GM18909 (cell line): ENCODE data around the gene PTDSS2.
"Not testable (repeated sequence)": the region's sequence is repeated elsewhere in the genome, so short reads cannot be mapped to it uniquely, and the experiment has no call there.

ENCODE experiments used
- ATAC-seq: cut with Tn5 transposase; IDR thresholded peaks from one replicate; pipeline ENCODE4 v1.9.1; 2021; ENCODE audit warnings: mild to moderate bottlenecking; ENCODE audit not compliant: unreplicated experiment, poor library complexity

Gene PTDSS2

DNA sequence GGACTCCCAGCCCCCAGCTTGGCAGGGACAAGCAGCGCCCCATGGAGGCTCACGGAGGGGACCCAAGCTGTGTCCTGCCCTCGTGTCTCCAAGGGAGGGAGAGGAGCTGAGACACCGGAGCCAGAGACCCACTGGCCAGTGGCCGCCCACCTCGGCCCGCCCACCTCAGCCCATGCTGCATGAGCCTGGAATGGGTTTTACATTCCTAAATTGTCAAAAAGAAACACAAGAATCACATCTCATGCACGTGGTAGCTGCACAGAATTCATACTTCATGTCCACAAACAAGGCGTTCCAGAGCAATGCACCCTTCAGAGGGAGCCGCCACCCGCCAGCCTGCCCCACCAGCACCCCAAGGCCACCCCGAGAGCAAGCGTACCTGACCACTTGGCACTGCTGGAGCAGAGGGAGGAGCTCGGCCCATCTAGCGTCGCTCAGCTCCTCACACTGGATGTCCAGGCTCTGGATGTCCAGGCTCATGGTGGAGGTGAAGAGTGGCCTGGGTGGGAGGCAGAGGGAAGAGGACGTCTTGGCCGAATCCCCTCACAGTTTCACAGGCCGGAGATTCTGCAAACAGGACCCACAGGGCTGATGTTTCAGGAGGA lies 51.7 kb downstream of the PTDSS2 start:
- ATAC-seq, result no peak

DNA sequence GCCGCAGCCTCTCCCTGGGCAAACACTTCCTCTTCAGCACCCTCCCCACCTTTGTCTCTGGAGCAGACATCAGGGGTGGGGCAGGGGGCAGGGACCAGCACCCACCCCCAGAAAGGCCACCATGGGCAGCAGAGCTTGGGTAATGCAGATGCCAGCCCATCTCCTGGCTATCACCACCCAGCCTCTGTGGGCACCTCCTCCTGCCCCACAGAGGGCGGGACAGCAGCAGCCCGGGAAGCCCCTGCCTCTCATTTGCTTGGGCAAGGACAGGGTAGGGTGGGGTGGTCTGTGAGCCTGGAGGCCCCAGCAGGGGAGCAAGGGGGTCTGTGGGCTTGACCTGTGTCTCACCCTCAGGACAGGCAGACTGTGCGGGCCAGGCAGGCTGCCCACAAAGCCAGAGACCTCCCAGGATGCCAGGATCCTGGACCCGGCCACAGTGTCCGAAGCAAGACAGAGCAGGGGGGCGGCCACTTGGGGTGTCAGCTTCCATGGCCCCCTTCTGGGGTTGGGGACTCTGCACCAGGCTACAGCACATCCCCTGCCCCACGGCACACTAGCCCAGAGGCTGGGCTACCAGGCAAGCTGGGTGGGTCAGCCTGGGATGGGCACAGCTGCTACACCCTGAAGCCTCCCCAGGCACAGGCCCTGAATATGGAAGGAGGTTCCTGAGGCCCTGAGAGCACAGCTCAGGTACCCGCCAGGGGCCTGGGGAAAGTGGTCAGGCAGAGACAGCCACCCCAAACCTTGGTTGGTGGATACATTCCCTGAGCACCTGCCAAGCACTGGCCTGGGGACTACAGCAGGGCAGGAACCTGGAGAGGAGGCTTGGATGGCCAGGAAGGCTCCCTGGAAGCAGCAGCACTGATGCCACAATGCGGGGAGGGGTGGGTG lies 52.5 kb downstream of the PTDSS2 start:
- ATAC-seq, result no peak

DNA sequence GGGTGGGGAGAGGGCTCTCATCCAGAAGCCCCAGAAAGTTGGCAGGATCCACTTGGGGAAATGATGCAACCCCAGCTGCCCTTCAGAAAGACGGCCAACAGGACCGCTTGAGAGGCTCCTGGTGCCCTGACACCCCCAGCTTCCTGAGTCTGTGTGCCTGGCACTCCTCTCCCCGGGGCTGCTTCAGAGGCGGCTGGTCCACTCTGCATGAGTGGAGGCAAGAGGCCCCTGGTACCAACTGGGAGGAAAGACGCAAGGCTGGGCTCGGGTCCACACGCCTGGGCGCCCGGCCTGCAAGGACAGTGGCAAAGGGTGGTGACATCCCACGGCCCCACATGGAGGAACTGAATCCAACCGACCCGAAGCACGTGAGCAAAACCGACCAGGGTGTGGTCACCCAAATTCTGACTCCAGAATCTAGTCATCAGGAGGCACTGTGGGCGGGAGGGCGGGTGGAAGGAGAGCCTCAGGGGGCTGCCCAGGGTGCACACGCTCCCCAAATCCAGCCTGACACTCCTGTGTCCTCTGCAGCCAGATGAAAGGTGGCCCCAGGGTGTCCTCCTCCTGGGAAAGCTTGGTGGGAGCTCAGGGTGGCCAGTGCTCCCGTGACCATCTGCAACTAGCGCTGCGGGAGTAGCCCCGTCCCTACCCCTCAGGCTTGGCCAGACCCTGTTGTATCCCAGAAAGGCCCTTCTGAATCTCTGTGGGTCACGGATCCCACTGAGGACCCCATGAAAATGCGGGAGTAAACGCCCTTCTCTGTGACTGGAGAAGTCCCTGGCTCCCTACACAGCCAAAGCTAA lies 53.3 kb downstream of the PTDSS2 start:
- no peak for ATAC-seq

DNA sequence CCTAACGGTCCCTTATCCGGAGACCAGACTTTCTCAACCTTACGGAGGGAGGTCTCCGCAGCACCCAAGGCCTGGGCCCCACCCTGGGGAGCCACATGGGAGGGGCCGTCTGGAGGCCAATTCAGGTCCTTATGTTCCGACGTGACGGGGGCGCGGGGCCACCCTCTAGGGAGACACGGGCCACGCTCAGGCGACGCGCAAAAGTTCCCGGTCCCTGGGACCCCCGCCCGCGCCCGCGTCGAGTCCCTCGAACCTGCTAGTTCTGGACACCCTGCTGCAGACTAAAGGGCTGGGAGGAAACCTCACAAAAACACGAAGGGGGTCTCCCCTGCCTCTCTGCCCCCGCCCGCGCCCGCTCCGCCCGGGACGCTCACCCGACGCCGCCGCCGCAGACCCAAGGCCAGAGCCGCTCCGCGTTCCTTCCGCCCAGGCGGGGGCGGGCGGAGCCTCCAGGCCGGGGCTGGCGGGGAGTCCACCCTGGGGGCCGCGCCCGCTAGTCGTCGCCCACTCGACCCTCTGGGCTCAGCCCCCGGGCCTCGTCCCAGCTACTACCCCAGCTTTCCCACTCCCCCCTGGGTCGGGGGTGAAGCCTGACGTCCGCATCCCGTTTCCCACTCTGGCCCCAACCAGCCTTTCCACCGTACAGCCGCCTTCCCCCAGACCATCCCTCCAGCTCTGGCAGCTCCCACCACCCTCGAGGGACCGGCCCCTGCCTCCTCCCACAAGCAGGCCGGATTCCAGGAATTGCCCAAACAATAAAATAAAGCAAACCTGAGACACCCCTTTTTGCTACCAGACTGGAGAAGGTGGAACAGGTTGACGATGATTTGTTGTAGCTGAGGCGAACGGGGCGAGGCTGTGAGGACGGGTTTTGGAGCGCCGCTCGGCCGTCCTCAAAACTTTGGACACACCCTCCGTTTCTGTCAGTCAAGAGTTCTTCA lies 54.2 kb downstream of the PTDSS2 start:
- no peak for ATAC-seq

- ATAC-seq, result no peak
These were observed 54.9 kb downstream of the PTDSS2 start for GRCh38 chr11:504994-505344.

DNA sequence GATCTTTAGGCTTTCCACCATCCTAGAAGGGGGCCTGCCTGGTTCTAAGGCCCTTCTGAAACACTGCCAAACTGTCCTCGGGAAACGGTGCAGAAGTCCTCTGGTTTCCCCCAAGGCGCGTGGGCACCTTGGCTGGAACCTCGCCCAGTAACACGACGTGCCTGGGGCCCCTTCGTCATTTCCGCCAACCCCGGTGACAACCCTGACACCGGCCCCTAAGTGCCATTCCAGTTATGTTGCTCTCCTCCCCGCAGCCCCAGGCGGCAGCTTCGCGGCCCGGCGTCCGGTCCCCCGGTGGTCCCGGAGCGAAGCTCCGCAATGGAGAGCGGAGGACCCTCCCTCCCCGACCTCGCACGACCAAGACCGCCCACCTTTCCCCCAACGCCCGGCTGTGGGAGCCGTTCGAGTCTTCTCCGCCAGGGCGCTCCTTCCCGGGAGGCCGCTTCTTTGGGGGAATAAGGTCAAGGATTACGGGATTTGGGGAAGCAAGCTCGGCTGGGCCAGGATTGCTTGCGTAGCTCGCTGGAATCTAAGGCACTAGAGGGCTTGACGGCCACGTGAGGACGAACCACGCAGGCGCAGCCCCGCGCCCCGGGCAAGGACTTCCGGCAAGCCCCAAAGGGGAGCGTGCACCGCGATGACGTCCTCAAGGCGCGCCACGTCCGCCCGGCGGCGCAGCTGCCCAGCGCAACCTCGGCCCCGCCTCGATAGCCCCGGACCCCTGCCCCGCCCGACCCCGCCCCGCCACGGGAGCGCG lies 56.3 kb downstream of the PTDSS2 start:
- ATAC-seq, result peak; percentile 76

- peak; percentile 50 for ATAC-seq
These were observed 57.1 kb downstream of the PTDSS2 start, which contains the start of gene RNH1 for GRCh38 chr11:506995-507726. Gene RNH1 (minus strand): TSS chr11:507242. CDS start chr11:502162, 5,080 bp downstream.

- no peak for ATAC-seq
These were observed 57.8 kb downstream of the PTDSS2 start for GRCh38 chr11:507727-508515.

- ATAC-seq, result no peak
These were observed 58.9 kb downstream of the PTDSS2 start for GRCh38 chr11:508956-509355.

GRCh38 chr11:512761-513595 lies 62.9 kb downstream of the PTDSS2 start:
- ATAC-seq, result no peak

DNA sequence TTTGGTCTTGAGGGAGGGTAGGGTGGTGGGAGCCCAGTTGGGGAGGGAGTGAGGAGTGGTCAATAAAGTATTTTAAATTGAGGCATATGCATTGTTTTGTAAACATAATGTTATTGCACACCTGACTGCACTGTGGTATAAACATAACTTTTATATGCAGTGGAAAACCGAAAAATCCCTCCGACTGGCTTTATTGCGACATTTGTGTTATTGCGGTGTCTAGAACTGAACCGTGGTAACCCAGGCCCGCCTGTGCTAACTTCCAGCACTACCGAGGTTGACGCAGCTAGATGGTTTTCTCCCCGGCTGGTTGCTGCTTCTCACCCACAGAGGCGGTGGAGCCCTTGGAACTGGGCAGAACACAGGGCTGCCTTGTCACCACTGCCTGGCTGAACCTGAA lies 64.5 kb downstream of the PTDSS2 start:
- no peak for ATAC-seq

DNA sequence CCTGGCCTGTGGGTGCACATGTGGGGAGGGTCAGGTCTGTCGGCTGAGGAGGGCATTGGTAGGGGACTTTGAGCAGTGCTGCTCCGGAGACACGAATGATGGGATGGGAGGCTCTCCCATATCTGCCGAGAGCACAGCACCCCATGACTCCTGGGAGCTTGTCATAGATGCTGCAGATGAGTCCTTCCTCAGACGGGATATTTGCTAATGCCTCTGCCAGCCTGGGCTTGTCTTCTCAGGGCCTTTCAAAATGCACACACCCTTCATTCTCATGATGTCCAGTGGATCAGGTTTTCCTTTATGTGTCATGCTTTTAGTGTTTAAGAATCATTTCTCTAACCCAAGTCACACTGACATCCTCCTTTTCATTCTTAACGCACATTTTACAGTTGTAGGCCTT lies 65.1 kb downstream of the PTDSS2 start:
- ATAC-seq, result no peak

- ATAC-seq, result no peak
These were observed 66.3 kb downstream of the PTDSS2 start for GRCh38 chr11:516400-516799.

DNA sequence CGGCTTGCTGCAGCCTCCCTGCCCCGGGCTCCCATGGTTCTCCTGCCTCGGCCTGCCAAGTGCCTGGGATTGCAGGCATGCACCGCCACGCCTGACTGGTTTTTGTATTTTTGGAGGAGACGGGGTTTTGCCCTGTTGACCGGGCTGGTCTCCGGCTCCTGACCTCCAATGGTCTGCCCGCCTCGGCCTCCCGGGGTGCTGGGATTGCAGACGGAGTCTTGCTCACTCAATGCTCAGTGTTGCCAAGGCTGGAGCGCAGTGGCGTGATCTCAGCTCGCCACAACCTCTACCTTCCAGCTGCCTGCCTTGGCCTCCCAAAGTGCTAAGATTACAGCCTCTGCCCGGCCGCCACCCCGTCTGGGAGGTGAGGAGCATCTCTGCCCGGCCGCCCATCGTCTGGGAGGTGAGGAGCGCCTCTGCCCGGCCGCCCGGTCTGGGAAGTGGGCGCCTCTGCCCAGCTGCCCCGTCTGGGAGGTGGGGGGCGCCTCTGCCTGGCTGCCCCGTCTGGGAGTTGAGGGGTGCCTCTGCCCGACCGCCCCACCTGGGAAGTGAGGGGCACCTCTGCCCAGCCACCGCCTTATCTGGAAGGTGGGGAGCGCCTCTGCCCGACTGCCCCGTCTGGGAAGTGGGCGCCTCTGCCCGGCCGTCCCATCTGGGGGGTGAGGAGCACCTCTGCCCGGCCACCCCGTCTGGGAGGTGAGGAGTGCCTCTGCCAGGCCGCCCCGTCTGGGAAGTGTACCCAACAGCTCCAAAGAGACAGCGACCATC lies 67.0 kb downstream of the PTDSS2 start:
- ATAC-seq, result not testable (repeated sequence)

DNA sequence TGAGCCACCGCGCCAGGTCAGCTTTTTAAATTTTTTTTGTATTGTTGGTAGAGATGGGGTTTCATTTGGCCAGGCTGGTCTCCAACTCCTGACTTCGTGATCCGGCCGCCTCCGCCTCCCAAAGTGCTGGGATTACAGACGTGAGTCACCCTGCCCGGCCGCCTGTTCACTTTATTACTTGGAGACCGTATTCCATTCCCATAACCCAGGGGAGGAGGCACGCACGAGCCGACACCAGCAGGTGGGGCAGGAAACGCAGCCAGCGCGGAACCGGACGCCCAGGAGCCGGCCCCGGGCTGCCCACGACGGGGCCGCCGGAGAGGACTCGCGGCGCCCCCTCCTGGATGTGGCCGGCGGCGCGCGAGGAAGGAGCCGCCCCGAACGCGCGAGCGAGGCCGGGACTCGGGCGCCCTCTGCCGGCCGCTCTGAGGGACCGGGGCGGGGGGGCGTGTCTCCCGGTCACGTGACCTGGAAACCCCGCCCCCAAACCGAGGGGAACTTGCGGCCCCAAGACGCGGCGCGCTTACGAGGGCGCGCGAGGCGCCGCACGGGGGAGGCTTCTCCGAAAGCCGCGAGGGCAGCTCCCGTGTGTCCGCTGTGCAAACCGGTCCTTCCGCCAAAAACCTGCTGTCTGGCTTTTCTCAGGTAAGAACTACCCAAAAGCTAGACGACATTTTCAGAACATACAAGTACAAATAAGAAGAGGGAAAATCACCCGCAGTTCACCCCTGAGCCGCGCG lies 68.6 kb downstream of the PTDSS2 start:
- peak; percentile 82 for ATAC-seq
